SIG-M5 treated with dmso at 0.1 percent for 504 hours (cell line): ENCODE data around the gene ZNF512B.
"Not testable (repeated sequence)": the region's sequence is repeated elsewhere in the genome, so short reads cannot be mapped to it uniquely, and the experiment has no call there.

Source experiments
- DNase-seq: peaks from one replicate; lab custom pipeline; 2025; ENCODE audit not compliant: unreplicated experiment; lab: John Stamatoyannopoulos, UW

ZNF512B gene

DNA sequence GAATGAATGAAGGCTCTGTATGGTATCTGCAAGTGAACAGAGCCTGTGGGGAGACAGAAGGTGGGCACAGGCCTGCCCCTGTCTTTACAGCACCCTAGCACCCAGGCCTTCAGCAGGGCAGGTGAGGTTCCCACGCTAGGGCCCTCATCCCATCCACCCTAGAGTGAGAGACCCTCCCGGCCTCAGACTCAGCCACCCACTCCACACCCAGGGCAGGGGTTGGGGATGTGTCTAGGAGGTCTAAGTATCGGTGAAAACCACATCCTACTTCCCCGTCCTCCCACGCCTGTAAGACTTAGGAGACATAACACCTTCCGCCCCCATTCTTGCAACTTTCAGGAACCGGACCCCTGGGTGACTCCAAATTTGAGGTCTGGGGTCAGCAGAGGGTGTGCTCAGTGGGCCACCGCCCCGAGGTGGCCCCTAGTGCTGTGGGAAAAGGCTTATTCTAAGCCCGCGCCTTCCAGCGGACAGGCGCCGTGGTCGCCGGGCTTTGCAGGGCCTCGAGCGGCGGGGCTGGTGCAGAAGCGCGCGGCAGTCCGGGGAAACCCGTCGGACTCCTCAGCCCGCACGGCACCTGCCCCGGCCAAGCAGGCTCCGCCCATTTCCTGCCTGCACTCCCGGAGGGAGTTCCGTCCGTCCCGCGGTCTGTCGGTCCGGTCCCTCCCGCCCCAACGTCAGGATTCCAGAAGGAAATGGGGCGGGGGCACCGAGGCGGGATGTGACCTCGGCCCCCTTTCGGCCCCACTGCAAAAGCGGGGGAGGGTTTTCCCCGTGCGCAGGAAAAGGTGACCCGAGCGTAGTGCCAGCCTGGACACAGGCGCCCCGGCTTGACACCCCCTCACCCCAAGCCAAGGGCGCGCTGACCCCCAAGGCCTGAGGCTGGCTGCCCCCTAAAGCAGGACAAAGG, 8.8 kb upstream of the ZNF512B start:
- peak; percentile 58 for DNase-seq

DNA sequence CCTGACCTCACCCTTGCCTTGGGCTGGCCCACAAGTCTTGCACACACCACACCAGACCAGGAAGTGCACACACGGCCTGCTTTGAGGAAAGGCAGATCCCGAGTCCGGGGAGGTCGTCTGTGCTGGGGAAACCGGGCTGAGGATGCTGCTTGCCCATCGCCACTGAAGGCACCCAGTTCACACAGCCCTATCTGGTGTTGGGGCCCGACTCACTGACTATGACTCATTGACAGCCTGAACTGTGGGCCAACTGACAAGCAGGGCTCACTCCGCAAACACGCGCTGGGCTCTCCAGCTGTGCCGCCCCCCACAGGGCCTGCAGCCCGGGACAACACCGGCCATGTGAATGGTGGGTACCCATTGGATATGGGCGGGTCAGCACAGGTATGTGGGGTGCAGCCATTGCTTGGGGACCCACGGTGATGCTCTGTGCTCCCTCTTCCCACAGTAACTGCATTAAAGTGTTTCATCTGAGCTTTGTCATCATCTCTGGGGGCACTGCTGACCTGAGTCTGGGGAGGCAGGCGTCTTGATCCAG, 8.1 kb upstream of the ZNF512B start:
- peak; percentile 84 for DNase-seq

DNA sequence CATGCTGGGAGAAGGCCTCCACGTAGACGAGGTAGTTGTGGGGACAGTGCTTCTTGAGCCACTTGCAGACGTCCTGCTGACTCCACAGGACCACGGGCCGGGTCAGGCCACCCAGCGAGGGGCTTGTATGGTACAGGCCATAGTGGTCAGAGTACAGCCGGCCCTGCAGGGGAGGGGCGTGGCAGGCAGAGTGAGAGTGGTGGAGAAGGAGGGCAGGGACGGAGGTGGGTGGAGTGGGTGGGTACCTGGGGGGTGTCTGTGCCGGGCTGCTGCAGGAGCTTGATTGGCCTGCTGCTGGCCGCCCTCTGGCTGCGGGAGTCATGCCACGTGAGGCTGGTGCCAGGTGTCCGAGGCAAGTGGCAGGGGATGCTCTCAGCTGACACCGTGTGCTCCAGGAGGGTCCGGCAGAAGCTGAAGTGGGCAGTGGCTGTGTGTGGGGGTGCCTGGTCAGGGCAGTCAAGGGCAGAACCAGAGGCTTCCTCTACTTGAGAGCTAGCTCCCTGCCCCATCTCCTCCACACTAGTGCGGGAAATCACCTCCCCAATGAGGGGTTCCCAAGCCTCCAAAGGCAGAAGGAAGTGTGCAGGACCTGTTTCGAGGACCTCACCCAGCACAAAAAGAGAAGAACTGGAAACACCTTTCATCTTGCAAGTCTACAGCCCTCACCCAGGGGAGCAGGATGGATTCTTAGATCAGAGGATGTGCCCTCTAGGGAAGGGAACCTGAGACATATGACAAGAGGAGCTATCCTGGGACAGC, 7.4 kb upstream of the ZNF512B start:
- no peak for DNase-seq

GRCh38 chr20:63976511-63976910, 6.8 kb upstream of the ZNF512B start:
- not testable (repeated sequence) for DNase-seq

DNA sequence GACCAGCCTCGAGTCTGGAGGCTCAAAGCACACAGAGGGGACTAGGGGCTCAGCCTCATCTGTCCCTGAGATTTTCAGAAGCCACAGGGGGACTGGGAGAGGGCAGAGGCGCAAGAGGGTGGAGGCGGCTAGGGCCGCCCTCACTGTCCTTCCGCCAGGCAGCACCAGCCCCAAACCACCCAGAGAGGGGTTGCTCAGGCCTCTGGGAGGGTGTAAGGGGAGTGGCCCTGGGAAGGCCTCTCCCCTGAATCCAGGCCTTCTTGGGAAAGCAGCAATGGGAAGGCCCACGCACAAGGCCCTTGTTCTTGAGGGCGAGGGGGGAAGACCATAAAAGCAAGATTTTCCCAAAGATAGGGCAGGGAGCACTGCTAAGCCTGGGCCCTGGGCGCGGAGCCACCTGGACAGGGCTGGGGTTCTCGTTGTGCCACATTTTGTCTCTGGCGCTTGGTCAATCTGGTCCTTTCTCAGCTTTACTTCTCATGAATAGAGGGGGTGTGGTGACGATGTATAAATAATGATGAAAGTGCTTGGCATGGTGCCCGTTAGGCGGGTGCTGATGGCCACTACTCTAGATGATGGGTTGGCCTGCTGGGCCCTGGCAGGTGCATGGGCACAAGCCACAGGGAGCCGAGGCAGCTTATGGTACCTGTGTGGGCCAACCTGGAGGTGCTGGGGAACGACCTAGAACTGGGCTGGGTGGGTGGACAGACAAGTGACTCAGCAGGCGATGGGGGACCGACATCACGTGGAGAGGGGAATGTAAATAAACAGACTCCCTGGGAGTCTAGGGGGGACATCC, 4.9 kb upstream of the ZNF512B start:
- DNase-seq = no peak

DNA sequence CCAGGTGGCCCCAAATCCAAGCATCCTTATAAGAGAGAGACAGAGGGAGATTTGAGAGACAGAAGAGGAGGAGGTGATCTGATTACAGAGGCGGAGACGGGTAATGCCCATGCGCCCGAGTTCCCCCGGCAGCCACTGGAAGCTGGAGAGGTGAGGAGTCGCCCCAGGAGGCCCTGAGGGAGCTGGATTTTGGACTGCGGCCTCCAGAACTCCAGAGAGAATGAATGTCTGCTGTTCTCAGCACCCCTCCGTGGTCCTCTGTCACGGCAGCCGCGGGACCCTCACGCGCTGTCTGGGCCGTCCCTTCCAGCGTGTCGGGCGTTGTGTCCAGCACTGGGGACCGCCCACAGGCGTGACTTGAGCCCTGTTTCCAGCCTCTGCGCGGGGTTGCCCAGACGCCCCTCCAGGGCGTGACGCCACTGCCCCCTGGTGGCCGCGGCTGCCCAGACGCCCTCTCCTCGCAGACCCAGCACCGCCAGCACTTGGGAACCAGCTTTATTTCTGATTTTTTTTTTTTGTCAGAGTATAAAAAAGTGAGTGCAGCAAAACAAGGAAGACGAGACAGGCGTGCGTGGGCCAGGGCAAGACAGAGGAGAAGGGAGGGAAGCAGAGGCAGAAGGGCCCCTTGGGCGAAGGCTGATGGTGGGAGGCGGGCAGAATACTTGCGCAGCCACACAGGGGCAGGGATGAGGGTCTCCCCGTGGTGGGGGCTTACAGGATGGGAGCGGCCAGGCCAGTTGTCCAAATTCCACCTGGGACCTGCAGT, 4.1 kb upstream of the ZNF512B start:
- peak; percentile 75 for DNase-seq

DNA sequence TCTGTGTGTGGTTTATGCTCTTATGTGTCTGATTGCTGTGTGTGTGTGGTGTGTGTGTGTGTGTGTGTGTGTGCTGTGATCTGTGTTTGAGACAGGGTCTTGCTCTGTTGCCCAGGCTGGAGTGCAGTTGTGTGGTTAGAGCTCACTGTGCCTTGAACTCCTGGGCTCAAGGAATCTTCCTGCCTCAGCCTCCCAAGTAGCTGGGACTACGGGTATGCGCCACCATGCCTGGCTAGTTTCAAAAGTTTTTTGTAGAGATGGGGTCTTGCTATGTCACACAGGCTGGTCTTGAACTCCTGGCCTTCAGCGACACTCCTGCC, 3.4 kb upstream of the ZNF512B start:
- no peak for DNase-seq

GRCh38 chr20:63972312-63973159, 2.8 kb upstream of the ZNF512B start:
- no peak for DNase-seq

DNA sequence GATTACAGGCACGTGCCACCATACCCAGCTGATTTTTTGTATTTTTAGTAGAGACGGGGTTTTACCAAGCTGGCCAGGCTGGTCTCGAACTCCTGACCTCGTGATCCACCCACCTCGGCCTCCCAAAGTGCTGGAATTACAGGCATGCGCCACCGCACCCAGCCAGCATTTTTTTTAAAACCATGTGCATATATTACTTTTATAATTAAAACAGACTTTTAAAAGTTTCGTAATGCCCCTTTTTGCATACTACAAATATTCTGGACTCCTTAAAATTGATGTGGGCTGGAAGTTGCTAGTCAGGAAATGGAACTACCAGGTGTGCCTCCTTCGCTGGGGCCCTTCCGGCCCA, 2.2 kb upstream of the ZNF512B start:
- DNase-seq = not testable (repeated sequence)

DNA sequence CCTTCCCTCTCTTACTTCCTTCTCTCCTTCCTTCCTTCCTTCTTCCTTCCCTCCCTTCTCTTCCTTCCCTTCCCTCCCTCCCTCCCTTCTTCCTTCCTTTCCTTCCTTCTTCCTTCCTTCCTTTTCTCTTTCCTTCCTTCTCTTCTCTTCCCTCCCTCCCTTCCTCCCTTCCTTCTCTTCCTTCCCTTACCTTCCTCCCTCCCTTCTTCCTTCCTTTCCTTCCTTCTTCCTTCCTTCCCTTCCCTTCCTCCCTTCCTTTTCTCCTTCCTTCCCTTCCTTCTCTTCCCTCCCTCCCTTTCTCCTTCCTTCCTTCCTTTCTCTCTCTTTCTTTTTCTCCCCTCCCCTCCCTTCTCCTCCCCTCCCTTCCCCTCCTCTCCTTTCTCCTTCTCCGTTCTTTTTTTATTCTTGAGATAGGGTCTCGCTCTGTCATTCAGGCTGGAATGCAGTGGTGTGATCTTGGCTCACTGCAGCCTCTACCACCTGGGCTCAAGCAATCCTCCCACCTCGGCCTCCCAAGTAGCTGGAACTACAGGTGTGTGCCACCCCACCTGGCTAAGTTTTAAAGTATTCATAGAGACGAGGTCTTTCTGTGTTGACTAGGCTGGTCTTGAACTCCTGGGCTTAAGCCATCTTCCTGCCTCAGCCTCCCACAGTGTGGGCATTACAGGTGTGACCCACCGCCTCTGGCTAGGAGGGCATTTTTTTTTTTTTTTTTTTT, 1.1 kb upstream of the ZNF512B start:
- no peak for DNase-seq

GRCh38 chr20:63968928-63969760, 586 bp downstream of the ZNF512B start:
- no peak for DNase-seq

DNA sequence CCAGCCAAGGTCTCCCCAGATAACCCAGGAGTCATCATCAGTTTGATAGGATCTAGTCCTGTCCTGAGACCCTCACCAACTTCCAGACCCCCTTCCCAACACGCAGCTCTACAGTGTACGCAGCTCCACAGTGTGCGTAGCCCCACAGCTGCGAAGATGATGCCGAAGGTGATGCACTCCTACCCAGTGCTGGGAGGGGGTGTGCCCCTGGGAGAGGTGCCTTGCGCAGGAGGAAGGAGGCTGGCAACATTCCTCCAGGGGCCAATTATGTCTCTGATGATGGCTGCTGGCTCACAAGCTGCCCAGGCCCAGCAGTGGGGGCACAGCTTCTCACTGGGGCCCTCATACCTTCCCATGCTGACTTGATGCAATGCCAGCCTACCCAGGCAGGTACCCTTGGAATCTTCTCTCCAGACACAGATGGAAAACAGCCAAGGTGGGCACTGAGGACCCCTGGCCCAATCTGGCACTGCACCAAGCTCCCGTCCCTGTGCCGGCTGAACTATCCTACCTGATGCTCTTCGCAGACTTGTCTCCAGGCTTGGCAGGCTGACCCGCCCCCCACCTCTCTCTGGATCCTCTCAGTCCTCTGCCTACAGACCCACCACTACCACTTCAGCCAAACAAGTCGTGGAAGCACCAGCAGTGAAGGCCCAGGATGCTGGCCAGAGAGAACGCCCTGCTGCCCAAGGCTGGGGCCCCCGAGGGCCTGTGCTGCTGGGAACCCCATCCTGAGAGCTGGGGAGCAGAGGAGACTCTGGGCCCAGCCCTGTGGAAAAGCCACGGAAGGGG, 1.4 kb downstream of the ZNF512B start:
- DNase-seq = no peak

DNA sequence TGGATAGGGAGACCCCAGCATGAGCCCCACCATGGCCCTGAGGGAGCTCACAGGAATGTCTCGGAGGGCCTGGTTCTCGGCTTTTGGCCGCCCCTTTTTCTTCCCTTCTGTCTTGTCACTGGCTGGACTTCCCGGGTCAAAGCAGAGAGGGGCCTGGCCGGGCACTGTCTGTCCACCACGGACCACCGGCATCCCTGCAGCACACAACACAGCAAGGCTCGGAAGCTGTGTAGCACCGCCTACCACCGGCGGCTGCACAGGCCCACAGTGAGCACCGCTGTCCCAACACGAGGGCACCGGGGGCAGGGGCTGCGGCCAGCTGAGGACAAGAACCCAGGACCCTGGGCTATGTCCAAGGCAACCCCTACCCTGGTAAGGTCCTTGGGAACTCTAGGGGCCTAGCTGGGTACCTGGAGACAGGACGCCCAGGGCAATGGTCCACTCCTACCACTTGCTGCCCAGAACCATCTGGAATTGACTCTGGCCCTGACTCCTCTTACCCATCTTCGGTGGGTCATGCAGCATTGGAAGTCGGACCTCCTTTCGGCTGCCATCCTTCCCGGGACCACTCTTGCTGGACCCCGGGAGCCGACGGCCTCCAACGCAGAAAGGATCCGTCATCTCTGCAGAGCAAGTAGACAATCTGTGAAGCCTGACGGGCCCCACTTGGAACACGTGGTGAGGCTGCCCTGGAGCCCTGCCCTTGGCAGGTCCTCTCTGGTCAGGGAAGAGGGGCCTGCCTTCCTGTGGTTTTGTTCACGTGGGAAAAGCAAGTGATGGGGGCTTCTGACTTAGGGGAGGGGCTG, 2.2 kb downstream of the ZNF512B start:
- DNase-seq = no peak

- DNase-seq = no peak
These were observed 2.8 kb downstream of the ZNF512B start for GRCh38 chr20:63966944-63967322.

- no peak for DNase-seq
These were observed 3.4 kb downstream of the ZNF512B start for GRCh38 chr20:63966172-63966943.

DNA sequence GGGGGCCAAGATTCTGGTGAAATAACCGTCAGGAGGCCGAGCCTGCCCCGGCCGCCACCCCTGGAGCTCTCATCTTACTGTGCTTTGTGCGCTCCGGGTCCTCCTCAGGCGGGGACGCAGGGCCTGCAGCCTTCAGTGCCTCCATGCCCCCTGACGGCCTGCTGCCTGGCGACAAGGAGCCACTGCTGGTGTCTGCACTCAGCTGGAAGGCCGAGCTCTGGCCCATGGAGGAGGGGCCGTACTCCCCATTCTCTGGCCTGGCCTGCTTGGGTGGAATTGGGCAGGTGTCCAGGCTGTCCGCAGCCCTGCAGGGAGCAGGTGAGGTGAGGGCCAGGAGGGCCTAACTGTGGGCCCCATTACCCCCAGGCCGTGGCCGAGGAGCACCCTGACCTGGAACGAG, 5.3 kb downstream of the ZNF512B start:
- DNase-seq = no peak
